Stimulated activated CD4-positive, alpha-beta T cell treated with anti-CD3 and anti-CD28 coated beads, Interleukin-1b, Interleukin-23, amount 100 ng/mL, for 1 hour (primary cell): Measurements from ENCODE around the gene SHPK.
"Not testable (repeated sequence)": the region's sequence is repeated elsewhere in the genome, so short reads cannot be mapped to it uniquely, and the experiment has no call there.

Source experiments
- DNase-seq, 2 donors: peaks; one replicate each; pipeline ENCODE4 v3.0.0-alpha.2; 2020; ENCODE audit warnings: low read depth in 2 of 2

Gene SHPK

GRCh38 chr17:3589784-3590183, 46.3 kb downstream of the SHPK start:
- DNase-seq = no peak

- DNase-seq = no peak
Observed at GRCh38 chr17:3585826-3586225, 50.2 kb downstream of the SHPK start.

- no peak for DNase-seq
Observed at GRCh38 chr17:3583456-3583855, 52.6 kb downstream of the SHPK start.

GRCh38 chr17:3582915-3583314, 53.1 kb downstream of the SHPK start:
- DNase-seq = no peak

- DNase-seq = not testable (repeated sequence)
Observed at GRCh38 chr17:3578667-3579066, 57.4 kb downstream of the SHPK start.

- no peak for DNase-seq
Observed at GRCh38 chr17:3576970-3577369, 59.1 kb downstream of the SHPK start.

GRCh38 chr17:3575511-3575910, 60.5 kb downstream of the SHPK start:
- no peak for DNase-seq

GRCh38 chr17:3574231-3574630, 61.8 kb downstream of the SHPK start:
- DNase-seq = no peak

GRCh38 chr17:3573246-3574100, 62.6 kb downstream of the SHPK start:
- no peak for DNase-seq

- DNase-seq = no peak
Observed at GRCh38 chr17:3572231-3572630, 63.8 kb downstream of the SHPK start.

GRCh38 chr17:3571043-3571900, 64.8 kb downstream of the SHPK start:
- DNase-seq = no peak

- no peak for DNase-seq
Observed at GRCh38 chr17:3569534-3570137, 66.4 kb downstream of the SHPK start.

- DNase-seq = no peak
Observed at GRCh38 chr17:3566551-3566950, 69.5 kb downstream of the SHPK start.

GRCh38 chr17:3565143-3565542, 70.9 kb downstream of the SHPK start:
- DNase-seq = no peak

- not testable (repeated sequence) for DNase-seq
Observed at GRCh38 chr17:3564241-3564640, 71.8 kb downstream of the SHPK start.

GRCh38 chr17:3559270-3559645, 76.8 kb downstream of the SHPK start:
- DNase-seq = no peak

- peak in 1 of 2 donors; percentile 9 for DNase-seq
Observed at GRCh38 chr17:3558603-3559269, 77.3 kb downstream of the SHPK start.
